ENCODE data around the gene TMEM88. TPM values are rescaled to one million over a fixed set of nuclear protein-coding genes. Genes with fewer than 3 reads are reported as not detected.

The TMEM88 gene
- total and polyA plus RNA-seq, 2 of the 8 experiments (the other 6 are each of a cell fraction or from before 2014, with no cell fraction given) = 0.69 to 8.8 TPM

DNA sequence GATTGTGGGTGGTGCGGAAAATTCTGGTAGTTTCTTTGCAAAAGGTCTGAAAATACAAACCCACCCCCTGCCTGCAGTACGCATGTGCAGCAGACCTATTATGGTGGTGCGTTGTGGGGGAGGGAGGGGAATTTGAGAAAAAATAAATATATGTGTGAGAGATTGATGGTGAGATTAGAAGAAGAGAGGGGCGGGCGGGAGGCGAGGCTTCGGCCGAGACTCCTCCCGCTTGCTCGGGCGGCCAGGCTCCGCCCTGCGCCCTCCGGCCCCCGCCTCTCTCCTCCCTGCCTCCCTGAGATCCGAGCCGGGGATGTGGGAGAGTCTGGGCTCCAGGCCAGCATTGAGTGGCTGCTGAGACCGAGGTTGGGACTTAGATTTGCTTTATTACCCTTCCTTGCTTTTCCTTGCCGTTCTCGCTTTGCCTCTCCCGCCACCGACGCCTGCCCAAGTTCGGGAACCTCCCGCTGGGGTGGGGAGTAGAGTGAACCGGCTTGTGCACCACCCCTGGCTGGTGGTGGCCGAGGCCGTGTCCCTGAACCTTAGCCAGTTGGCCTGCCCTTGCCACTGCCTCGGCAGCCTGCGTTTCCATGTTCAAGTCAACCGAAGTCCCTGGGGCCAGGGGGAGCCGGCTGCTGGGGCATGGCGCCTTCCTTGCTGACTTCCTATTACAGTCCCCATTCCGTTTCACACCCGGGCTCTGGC lies 32.8 kb downstream of the TMEM88 start (continued):
- no peak for TF ChIP-seq ATF3 (IDR thresholded peaks at IDR 0.05; ENCODE audit: insufficient read depth, low read depth, low read length)
- TF ChIP-seq BACH1 (IDR thresholded peaks at IDR 0.05; ENCODE audit: low read length) = no peak
